Medulla oblongata (tissue), 1 donor: Measurements from ENCODE around the gene PHF21B.
"Not testable (repeated sequence)": the region's sequence is repeated elsewhere in the genome, so short reads cannot be mapped to it uniquely, and the experiment has no call there.

Experiments used
- DNase-seq: peaks from one replicate; pipeline ENCODE4 v3.0.0-alpha.2; 2015; ENCODE audit errors: extremely low spot score

Gene PHF21B

GRCh38 chr22:45009606-45010531 lies at the start of gene PHF21B:
Gene PHF21B, minus strand, starts transcription at chr22:45010005. Its CDS starts 456 bp downstream, at chr22:45009549.
- DNase-seq: peak; percentile 63

DNA sequence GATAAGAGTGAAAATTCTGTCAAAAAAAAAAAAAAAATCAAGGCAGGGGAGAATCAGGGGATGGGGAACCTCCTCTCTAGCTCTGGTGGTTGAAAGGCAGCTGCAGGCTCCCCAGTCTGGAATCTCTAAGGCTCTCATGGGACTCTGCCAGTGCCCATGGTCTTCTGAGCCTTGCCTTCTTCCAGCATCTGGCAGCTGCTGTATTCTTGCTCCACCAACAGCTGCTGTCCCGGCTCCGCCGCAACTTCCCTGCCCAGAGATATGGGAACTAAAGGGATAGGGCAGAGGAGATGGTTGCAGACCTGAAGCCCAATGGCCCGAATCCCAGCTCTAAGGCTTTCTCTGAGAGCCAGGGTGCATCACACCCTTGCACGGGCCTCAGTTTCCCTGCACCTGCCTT lies 49.5 kb upstream of the PHF21B start:
- no peak for DNase-seq

- no peak for DNase-seq
Measured at GRCh38 chr22:45058622-45058912, 48.8 kb upstream of the PHF21B start.

- DNase-seq: no peak
Measured at GRCh38 chr22:45055936-45056335, 46.1 kb upstream of the PHF21B start.

- DNase-seq: no peak
Measured at GRCh38 chr22:45053571-45053970, 43.8 kb upstream of the PHF21B start.

DNA sequence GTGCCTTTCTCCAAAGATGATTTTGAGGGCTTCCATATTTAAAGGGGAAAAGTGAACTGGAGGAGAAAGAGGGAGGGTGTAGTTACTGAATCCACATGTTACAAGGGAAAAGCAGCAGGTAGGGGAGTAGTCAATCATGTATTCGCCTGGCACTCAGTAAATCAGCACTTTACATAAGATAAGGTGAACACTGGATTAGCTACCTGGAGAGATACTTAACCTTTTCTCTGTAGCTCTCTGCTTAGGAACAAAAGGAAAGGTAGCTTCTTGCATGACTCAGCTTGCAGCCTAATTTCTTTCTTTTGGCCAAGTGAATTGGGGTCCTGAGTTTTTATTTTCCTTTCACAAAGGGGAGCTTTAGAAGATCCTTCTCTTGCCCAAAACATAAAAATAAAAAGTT lies 43.3 kb upstream of the PHF21B start:
- no peak for DNase-seq

DNA sequence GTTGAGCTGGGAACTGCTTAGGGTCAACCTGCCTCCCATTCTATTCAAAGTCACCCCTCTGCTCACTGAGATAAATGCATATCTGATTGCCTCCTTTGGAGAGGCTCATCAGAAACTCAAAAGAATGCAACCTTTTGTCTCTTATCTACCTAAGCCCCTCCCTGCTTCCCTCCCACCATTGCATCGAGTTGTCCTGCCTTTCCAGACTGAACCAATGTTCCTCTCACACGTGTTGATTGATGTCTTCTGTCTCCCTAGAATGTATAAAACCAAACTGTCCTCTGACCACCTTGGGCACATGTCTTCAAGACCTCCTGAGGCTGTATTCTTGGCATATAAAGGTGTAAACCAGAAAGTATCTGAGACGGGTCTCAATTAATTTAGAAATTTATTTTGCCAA lies 42.9 kb upstream of the PHF21B start:
- not testable (repeated sequence) for DNase-seq

DNA sequence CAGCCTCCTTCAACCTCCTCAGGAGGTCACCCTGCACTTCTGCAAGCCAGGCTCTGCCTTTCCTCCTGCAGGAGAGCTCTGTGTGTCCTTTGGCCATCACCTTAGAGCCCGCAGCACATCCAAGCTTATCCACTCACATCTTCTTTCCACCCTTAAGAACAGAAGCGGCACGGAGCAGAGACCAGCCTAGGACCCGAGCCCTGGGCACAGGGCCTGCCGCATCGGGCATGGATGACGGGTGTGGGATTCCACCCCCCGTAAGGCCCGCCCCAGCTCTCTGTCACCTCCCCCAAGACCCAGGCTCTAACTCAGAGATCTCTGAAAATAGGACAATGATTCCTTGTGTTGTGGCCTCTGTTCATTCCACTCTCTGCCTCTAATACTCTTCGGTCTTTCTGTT lies 42.1 kb upstream of the PHF21B start:
- no peak for DNase-seq

DNA sequence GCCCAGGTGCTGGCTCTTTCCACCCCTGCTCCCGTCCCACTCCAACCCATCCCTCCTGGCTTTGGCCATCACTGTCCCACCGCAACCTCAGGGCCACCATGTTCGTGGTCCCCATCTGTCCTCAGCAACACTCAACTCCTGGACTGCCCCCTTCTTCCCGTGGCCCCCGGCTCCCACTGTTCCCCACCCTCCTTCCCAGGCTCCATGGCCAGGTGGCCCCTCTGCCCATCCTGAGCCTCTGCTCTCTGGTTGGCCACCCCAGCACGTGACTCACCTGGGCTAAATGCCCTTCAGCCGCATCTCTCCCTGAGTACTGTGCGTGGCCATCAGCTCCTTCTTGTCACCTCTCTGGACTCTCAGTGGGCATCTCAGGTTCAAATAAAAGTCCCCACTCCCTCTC lies 41.6 kb upstream of the PHF21B start:
- no peak for DNase-seq

DNA sequence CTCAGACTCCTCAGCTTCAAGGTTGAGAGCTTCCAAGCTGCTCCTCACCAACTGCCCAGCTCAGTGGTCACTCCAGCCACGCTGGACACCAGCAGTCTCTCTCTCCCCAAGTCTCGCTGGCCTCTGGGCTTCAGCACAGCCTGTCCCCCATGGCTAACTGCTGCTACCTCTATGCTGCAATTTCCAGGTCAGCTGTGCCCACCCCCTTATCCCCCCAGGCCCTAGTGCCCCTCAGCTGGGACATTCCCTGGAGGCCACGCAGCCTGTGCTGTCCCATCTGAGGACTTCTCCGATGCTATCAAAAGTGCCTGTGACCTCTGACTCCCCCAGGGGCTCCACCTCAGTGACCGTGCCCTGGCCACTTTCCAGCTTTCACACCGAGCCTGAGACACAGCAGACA lies 37.5 kb upstream of the PHF21B start:
- no peak for DNase-seq

DNA sequence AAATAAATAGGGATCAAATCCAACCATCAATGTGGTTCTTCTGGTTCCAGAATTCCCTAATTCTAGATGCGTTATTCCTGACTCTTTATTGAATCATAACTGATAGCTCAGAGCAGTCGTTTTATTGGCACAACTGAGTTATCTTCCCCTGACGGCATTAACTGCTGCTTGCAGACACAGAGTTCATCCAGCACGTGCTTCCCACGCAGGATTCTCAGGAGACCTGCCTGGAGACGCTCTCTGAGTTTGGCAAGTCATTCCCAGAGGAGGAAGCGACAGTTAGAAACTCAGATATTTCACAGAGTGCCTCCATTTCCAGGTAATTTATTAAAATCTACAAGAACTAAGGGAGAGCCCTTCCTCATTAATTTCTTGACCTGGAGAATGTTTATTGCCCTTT lies 35.4 kb upstream of the PHF21B start:
- no peak for DNase-seq

- no peak for DNase-seq
Measured at GRCh38 chr22:45042263-45042662, 32.5 kb upstream of the PHF21B start.

GRCh38 chr22:45039133-45039532 lies 29.3 kb upstream of the PHF21B start:
- DNase-seq: no peak

- peak; percentile 31 for DNase-seq
Measured at GRCh38 chr22:45036154-45036553, 26.3 kb upstream of the PHF21B start.

GRCh38 chr22:45034821-45035220 lies 25.0 kb upstream of the PHF21B start:
- DNase-seq: no peak

DNA sequence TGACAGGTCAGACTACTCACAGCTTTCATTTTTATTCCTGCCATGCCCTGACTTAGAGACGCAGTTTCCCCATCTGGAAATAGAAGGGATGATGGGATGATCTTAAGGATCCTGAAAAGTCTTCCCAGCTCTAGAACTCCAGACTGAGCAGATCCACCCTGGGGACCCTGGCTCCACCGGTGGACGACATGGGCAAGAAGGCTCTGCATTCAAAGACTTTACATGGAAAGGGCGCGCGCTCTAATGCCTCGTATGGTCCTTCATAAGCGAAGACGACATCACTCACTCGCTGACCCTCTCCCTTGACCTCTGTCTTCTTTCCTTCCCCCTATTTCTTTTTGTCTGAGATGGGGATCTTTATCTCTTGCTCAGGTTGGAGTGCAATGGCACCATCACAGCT lies 24.4 kb upstream of the PHF21B start:
- no peak for DNase-seq

DNA sequence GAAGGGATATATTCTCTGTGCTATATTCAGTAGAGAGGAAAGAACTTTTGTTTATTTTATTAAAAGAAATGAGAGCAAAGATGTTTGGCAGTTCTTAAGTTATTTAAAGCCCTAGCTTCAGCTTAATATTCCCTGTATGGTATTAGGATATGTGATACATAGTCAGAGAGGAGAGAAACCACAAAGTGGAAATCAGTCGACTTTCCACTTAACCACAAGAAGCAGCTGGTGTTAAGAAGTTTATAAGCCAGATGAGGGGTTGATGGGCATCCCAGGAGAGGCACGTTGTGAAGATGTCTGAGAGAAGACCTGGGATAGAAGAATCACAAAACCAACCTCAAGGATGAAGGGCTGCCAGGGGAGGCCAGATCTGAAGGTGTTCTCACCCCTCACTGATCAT lies 23.3 kb upstream of the PHF21B start:
- DNase-seq: no peak

DNA sequence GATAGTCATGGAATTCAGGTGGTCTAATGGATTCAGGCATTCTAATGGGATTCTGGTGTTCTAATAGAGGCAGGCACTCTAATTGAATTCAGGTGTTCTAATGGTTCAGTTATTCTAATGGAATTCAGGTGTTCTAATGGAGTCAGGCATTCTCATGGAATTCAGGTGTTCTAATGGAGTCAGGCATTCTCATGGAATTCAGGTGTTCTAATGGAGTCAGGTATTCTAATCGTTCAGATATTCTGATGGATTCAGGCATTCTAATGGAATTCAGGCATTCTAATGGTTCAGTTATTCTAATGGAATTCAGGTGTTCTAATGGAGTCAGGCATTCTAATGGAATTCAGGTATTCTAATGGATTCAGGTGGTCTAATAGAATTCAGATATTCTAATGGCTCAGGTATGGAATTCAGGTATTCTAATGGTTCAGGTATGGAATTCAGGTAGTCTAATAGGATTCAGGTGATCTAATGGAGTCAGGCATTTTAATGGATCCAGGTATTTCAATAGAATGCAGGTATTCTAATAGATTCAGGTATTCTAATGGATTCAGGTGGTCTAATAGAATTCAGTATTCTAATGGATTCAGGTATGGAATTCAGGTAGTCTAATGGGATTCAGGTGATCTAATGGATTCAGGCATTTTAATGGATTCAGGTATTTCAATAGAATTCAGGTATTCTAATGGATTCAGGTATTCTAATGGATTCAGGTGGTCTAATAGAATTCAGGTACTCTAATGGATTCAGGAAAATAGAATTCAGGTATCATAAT lies 22.0 kb upstream of the PHF21B start:
- no peak for DNase-seq

GRCh38 chr22:45029501-45029900 lies 19.7 kb upstream of the PHF21B start:
- no peak for DNase-seq

GRCh38 chr22:45026511-45026910 lies 16.7 kb upstream of the PHF21B start:
- DNase-seq: no peak

DNA sequence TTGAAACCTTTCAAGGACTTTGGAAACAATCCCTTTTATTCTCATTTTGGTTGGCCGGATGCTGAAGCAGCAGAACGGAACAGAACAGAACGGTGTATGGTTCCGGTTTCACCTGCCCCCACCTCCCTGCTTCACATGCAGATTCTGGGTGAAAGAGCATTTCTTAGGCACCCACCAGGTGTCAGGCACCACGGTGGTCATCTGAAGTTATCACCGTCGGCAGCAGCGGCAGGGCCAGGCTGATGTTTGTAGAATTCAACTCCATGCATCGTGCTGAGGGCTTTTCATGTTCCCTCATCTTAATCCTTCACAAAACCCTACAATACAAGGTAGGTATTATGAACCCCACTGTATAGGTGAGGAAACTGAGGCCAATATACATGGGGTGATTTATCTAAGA lies 13.6 kb upstream of the PHF21B start:
- no peak for DNase-seq

DNA sequence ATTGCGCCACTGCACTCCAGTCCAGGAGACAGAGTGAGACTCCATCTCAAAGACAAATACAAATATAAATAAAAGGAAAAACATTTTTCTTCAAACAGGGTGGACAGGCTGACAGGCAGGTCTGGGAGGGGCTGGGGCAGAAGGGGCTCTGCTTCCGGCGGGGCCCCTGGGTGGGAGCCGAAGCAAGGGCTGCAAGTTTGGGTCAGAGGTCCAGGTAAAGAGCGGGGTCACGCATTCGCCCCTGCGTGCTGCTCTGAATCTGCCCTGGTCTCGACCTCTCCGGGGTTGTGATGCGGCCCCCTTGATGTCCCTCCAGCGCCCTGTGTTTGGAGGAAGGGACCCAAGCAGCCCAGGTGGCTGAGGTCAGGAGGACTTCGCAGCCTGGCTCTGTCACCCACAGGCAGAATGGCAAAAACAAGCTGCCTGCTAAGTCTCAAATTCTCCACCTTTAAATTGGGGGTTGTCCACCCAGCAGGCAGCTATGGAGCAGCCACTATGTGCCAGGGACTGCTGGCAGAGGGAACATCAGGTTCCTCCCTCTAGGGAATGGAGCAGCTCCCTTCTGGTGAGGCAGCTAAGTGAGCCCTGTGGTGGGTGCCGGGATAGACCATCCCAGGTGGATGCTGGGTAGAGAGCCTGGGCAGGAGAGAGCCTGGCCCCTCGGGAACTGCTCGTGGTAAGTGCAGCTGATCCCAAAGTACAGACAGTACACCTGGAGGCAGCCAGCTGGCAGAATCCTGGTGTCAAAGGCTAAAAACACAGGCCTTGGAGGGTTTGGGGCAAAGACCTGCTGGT lies 10.3 kb upstream of the PHF21B start:
- DNase-seq: no peak
